Bronchial epithelial cell (primary cell): ENCODE measurements around the gene RGS3. TPM values are rescaled to one million over a fixed set of nuclear protein-coding genes. Genes with fewer than 3 reads are reported as not detected.

Source experiments
- DNase-seq: peaks from one replicate; pipeline ENCODE4 v3.0.0-alpha.2; 2010; ENCODE audit warnings: low read depth
- FAIRE-seq: peaks from 2 replicates; lab custom pipeline; 2011; peaks lifted over from hg19 to GRCh38; lab: Jason Lieb, UNC
- H3K27me3 ChIP-seq: 2 replicates; pipeline ENCODE4 v1.5.1; 2011; ENCODE audit warnings: low read length; ENCODE audit not compliant: control insufficient read depth, insufficient read depth
- H3K36me3 ChIP-seq: 2 replicates; pipeline ENCODE4 v1.5.1; 2011; ENCODE audit warnings: low read length; ENCODE audit not compliant: control insufficient read depth, insufficient read depth
- H3K4me3 ChIP-seq: 2 replicates; pipeline ENCODE4 v1.5.1; 2011; ENCODE audit warnings: mild to moderate bottlenecking, low read depth, low read length, control low read depth
- total RNA-seq: library from RNA; depleted of rRNA; stranded (reverse); fragments of >200 nt; gene quantifications from 2 replicates; pipeline ENCODE4 v1.2.1, GENCODE V29; 2014
- TF ChIP-seq, protein P1 (sequence below): IDR thresholded peaks from 2 replicates; pipeline ENCODE4 v1.5.1; 2011; ENCODE audit warnings: mild to moderate bottlenecking, moderate library complexity, low read length, control low read depth, inconsistent platforms; ENCODE audit not compliant: insufficient read depth, severe bottlenecking

RGS3 gene
- total RNA-seq, 1 donor from 2014 or later, result 22.1 TPM

DNA sequence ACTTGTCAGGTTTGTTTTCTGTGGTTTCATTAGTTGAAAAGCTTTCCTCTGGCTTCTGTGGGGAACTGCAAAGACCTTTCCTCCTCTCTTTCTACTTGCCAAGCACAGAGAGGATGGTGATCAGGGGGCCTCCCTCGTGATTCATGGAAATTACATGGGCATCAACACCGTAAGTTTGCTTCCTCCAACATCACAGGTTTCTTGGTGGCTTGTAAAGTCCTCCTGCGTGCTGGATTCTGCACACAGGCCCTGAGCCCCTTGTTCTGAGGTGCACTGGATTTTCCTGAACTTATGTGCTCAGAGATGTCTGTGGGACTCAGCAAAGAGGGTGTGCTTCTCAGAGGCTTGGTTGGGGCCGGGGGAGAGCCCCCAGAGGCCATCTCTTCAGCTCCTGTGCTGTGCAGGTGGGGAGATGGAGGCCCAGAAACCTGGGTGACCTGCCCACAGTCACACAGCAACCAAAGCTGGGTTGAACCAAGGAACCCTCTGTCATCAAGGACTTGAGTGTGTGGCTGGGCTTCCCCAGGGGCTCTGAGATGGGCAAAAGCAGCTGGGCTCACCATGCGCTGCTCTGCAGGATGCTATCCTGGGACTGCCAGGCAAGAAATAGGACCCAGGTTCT lies 36.5 kb downstream of the RGS3 start:
- Histone ChIP-seq H3K36me3 (no peaks in the 10 kb centered on the region), H3K4me3 (no peak overlapping the region), H3K27me3 (peaks cover 4% of the 10 kb centered on the region)
- DNase-seq (no peak), FAIRE-seq (no peak)
- TF ChIP-seq, protein P1, sequence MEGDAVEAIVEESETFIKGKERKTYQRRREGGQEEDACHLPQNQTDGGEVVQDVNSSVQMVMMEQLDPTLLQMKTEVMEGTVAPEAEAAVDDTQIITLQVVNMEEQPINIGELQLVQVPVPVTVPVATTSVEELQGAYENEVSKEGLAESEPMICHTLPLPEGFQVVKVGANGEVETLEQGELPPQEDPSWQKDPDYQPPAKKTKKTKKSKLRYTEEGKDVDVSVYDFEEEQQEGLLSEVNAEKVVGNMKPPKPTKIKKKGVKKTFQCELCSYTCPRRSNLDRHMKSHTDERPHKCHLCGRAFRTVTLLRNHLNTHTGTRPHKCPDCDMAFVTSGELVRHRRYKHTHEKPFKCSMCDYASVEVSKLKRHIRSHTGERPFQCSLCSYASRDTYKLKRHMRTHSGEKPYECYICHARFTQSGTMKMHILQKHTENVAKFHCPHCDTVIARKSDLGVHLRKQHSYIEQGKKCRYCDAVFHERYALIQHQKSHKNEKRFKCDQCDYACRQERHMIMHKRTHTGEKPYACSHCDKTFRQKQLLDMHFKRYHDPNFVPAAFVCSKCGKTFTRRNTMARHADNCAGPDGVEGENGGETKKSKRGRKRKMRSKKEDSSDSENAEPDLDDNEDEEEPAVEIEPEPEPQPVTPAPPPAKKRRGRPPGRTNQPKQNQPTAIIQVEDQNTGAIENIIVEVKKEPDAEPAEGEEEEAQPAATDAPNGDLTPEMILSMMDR, result no peak

DNA sequence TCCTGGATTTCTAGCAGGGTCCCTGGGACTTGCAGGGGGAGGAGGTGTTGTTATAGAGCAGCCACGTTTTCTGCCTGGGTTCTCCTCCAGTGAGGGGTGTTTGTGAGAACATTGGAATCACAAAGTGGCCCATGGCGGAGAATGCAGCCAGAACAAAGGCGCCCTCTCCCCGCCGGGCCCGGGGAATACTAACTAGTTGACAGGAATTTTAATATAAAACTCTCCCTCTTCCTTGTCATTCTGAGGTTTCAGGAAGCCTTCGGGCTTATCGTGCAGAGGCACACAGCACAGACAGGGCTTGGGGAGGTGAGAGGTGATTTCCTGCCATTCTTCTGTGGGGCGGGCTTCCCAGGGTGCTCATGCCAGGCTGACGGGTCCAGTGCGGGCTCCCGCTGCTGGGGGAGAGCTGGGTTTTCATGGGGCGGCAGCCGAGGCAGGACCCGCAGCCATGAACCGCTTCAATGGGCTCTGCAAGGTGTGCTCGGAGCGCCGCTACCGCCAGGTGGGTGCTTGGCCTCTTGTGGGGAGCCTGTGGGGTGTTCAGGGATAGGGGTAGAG lies 37.7 kb downstream of the RGS3 start:
- TF ChIP-seq, protein P1, result no peak
- DNase-seq (no peak), FAIRE-seq (no peak)
- H3K27me3 ChIP-seq, result no peaks in the 10 kb centered on the region
- no peaks in the 10 kb centered on the region for H3K36me3 ChIP-seq
- no peak overlapping the region for H3K4me3 ChIP-seq

DNA sequence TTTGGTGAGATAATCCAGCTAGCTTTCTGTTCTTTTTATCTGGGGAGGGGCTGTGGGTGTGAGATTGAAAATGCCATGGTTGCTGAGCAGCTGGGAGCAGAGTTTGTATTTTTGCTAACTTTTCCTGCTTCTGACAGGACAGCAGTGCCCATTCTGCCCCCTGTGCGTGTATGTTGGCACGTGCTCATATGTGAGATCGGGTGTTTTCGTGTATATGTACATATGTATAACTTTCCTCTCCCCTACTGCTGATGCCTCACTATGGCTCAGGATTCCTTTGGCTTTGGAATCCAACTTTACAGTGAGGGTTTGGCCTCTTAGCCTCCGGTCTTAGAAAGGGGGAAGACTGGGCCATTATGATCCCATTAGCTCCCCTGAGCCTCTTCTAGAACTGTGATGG lies 38.3 kb downstream of the RGS3 start:
- TF ChIP-seq, protein P1, result no peak
- FAIRE-seq (no peak), DNase-seq (no peak)
- Histone ChIP-seq H3K4me3 (no peak overlapping the region), H3K27me3 (no peaks in the 10 kb centered on the region), H3K36me3 (no peaks in the 10 kb centered on the region)

DNA sequence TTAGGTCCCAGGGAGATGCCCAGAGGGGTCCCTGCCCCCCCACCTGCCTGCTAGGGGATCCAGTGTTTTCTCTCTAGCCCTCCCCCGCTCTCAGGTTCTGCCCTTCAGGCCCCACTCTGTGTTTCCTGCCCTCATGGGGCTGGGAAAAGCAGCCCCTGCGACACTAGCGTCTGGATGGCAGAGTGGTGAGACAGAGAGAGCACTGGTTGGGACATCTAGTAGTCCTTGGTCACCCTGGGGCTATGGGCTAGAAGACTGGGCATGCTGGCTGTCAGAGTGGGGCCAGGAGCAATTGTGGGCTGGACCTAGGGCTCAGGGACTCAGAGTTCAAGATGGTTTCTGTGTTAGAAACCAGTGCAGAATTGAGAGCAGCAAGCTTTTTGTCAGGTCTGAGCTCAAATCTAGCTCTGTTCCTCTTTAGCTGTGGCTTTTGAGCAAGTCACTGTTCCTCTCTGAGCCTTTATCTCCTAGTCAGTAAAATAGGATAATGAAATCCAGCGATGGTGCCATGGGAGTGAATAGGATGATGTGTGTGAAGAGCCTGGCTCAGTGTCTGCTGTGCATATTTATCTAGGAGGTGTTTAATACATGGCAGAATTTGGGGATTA lies 39.0 kb downstream of the RGS3 start:
- no peak overlapping the region for H3K4me3 ChIP-seq
- no peak for DNase-seq
- FAIRE-seq, result no peak
- no peaks in the 10 kb centered on the region for H3K27me3 ChIP-seq
- TF ChIP-seq, protein P1, result no peak
- no peaks in the 10 kb centered on the region for H3K36me3 ChIP-seq

DNA sequence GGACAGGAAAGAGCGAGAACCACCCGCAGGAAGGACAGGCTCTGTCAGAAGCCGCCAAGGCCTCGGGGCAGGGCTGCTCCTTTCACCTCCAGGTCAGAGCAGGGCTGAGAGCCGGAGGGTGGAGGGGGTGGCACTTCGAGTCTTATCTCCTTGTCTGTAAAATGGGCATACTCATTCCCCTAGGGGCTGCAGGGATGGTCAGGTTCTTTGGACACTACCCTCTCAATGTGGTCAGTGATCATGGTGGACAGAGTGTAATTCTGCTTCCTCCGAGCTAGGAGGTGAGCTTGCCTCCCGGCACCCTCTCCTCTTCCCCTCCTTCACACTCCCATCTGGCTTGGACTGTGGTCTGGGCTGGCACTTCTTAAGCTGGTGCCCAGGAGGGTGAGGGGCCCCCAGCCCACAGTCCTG lies 39.6 kb downstream of the RGS3 start:
- H3K27me3 ChIP-seq, result no peaks in the 10 kb centered on the region
- no peak for DNase-seq
- TF ChIP-seq, protein P1, result no peak
- no peak for FAIRE-seq
- H3K36me3 ChIP-seq, result no peaks in the 10 kb centered on the region
- no peak overlapping the region for H3K4me3 ChIP-seq
